ENCODE results near the gene INTS1. TPM values are rescaled to one million over a fixed set of nuclear protein-coding genes. Genes with fewer than 3 reads are reported as not detected.
A peak's percentile ranks its signal among the peaks of the same experiment; 100 is the strongest.

Gene INTS1
- total and polyA plus RNA-seq, 3 experiments from 2014 or later: 26.1 to 111 (median 96.6) TPM

DNA sequence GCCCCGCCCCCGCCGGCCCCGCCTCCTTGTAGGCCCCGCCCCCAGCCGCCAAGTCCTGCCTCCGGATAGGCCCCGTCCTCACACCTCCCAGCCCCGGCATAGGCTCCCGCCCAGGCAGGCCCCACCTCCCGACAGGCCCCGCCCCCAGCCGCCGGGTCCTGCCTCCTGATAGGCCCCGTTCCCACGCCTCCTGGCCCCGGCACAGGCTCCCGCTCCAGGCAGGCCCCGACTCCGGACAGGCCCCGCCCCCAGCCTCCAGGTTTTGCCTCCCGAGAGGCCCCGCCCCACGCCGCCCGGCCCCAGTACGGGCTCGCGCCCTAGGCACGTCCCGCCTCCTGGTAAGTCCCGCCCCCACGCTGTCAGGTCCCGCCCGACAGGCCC lies 44.7 kb downstream of the INTS1 start:
- Histone ChIP-seq H3K36me3 (ENCODE audit: insufficient read depth, low read length) (no peaks in the 10 kb centered on the region), H3K4me3 (ENCODE audit: low read length) (peak overlapping the region; percentile 81), H3K9me3 (ENCODE audit: low read length) (no peaks in the 10 kb centered on the region), H3K27ac (ENCODE audit: low read depth, low read length) (no peak overlapping the region), H3K4me1 (ENCODE audit: insufficient read depth, low read length) (peaks cover 14% of the 10 kb centered on the region), H3K27me3 (ENCODE audit: insufficient read depth, low read length, poor library complexity, severe bottlenecking) (no peaks in the 10 kb centered on the region)
- DNase-seq: peak; percentile 97 to 98 (median 97)
- Mint-ChIP-seq H3K36me3 (no peaks in the 10 kb centered on the region), H3K9me3 (no peaks in the 10 kb centered on the region), H3K4me1 (peaks cover 7 to 33% (median 10%) of the 10 kb centered on the region in 3 donors), H3K4me3 (peak overlapping the region; percentile 53 to 88 (median 68)), H3K27ac (no peak overlapping the region), H3K27me3 (no peaks in the 10 kb centered on the region)
- ChIA-PET POLR2A (no interaction called here), CTCF (no interaction called here)

DNA sequence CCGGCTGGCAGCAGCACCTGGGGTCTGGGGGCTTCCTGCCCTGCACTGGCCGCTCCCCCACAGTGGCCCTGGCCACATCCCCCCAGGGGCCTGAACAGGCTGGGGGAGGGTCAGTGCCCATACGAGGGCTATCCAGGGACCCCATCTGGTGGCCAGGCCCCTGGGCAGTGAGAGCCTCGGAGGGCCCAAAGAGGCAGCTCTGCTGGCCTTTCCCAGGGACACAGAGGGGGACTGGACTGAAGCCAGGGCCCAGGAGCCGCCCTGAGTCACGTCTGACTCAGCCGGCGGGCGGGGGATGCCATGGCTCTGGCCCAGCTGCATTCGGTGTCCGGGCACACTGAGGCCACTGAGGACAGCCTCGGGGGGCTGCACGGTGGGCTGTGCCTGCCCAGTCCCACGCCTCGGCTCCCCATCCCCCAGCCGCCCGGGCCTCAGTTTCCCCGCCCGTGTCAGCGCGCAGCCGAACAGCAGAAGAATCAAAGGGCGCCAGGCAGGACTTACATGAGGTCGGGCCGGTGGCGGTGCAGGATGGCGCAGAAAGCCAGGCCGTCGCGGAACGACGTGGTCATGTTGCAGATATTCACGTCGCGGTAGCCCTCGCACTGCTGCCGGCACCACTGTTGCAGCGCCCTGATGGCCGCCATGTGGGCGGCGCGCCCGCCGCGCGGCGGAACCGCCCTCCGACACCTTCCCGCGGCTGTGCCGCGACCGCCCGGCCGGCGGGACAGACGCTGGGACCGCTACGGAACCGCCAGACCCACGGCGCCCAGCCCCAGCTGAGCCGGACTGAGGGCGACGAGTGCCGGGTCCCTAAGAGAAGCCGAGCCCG lies 45.3 kb downstream of the INTS1 start, which contains the start of gene MICALL2:
Gene MICALL2, minus strand, starts transcription at position 788 of the 829 bp plus-strand sequence. Its CDS starts 144 bp downstream, at position 644.
- H3K27ac Mint-ChIP-seq: peak within 1 kb of the TSS in 3 of 8 donors; percentile 50 to 82 (median 61)
- peak in 2 of 5 donors; percentile 12 to 17 for DNase-seq
- H3K4me3 ChIP-seq (ENCODE audit: low read length): peak within 1 kb of the TSS; percentile 81
- no peaks in the 10 kb centered on the region for H3K27me3 ChIP-seq (ENCODE audit: insufficient read depth, low read length, poor library complexity, severe bottlenecking)
- peak within 1 kb of the TSS; percentile 87 for H3K27ac ChIP-seq (ENCODE audit: low read depth, low read length)
- H3K9me3 ChIP-seq (ENCODE audit: low read length): no peaks in the 10 kb centered on the region
- H3K36me3 Mint-ChIP-seq: no peaks in the 10 kb centered on the region
- no peaks in the 10 kb centered on the region for H3K27me3 Mint-ChIP-seq
- no peaks in the 10 kb centered on the region for H3K9me3 Mint-ChIP-seq
- CTCF ChIA-PET: interaction anchor here (1.3 kb wide), 1 partner anchor 15 kb away, joined by 7 read pairs; no protein-coding TSS in a partner anchor
- H3K4me1 Mint-ChIP-seq: peaks cover 7 to 33% (median 10%) of the 10 kb centered on the region in 3 donors
- H3K36me3 ChIP-seq (ENCODE audit: insufficient read depth, low read length): no peaks in the 10 kb centered on the region
- H3K4me1 ChIP-seq (ENCODE audit: insufficient read depth, low read length): peaks cover 14% of the 10 kb centered on the region
- POLR2A ChIA-PET: no interaction called here
- H3K4me3 Mint-ChIP-seq: peak within 1 kb of the TSS; percentile 65 to 88 (median 71)

DNA sequence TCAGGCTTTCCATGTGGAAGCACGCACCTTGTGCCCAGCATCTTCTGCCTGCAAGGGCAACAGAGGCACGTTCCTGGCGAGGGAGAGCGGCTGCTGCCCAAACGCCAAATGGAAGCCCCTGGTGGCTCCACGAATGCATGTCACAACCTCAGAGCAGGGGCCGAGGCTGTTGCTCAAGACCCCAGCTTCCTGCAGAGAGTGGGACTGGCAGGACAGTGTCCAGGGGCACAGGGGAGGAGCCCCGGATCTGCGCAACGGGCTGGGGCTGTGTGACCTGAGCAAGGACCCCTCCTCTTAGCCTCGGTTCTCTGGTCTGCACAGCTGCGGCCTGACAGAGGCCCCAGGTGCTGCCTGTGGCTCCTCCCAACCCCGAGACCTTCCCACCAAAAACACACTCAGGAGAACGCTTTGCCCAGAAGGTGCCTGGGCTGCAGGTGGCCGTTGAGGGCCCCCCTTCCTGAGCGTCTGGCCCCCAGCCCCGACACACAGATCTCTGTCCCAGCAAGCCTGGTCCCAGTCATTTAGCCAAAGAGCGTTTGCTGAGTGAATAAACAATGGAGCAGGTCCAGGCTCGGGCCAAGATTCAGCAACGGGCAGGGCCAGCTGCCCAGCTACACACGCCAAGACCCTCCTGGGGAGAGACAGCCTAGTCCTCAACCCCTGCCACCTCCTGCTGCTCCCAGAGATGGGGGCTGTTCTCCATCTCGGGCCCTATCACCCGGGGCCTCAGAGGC lies 46.1 kb downstream of the INTS1 start:
- Mint-ChIP-seq H3K36me3 (peaks cover 0 to under 1% (median 0%) of the 10 kb centered on the region in 3 donors), H3K27ac (peak overlapping the region in 1 of 8 donors; percentile 50), H3K27me3 (no peaks in the 10 kb centered on the region), H3K4me1 (peaks cover 7 to 33% (median 10%) of the 10 kb centered on the region in 3 donors), H3K4me3 (peak overlapping the region; percentile 32 to 69 (median 56)), H3K9me3 (no peaks in the 10 kb centered on the region)
- no peaks in the 10 kb centered on the region for H3K27me3 ChIP-seq (ENCODE audit: insufficient read depth, low read length, poor library complexity, severe bottlenecking)
- peak overlapping the region; percentile 67 for H3K27ac ChIP-seq (ENCODE audit: low read depth, low read length)
- CTCF ChIA-PET: interaction anchor here (1.3 kb wide), 1 partner anchor 16 kb away, joined by 7 read pairs; no protein-coding TSS in a partner anchor
- POLR2A ChIA-PET: no interaction called here
- DNase-seq: no peak
- peak overlapping the region; percentile 81 for H3K4me3 ChIP-seq (ENCODE audit: low read length)
- peaks cover 14% of the 10 kb centered on the region for H3K4me1 ChIP-seq (ENCODE audit: insufficient read depth, low read length)
- no peaks in the 10 kb centered on the region for H3K9me3 ChIP-seq (ENCODE audit: low read length)
- no peaks in the 10 kb centered on the region for H3K36me3 ChIP-seq (ENCODE audit: insufficient read depth, low read length)

DNA sequence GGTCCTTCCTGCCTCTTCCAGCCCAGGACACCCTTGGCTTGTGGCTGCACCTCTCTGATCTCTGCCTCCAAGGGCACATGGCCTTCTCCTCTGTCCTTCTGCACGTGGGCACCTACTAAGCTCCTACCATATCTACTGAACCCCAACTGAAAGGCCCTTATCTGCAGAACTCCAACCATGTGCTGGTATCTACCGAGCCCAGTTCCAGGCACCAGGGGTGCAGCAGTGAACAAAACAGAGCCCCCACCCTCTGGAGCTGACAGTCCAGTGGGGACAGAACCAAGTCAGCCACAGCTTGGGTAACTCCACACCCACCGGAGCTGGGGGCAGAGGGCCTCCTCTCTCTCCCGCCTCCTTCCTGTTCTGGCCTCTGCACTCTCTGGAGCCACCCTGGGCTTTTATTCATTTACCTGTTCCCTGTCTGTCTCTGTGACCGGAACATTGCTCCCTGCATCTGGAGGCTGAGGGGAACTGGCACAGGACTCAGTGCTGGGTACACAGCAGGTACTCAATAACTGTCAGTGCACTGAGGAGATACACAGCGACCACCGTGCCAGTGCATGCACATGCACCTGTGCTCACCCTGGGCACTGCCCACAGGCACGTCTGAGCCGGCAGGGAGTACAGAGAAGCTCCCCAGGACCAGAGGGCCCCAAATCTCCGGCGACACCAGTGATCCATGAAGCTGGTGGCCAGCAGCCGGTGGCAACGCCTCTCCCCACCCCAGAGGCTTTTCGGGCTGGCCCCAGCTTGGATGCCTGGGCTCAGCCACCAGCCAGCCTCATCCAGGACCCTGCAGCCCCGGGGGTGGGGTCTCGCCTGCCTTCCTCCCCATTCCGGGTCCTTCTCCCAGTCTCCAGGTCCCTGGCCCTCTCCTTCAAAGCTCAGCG lies 46.9 kb downstream of the INTS1 start:
- H3K36me3 ChIP-seq (ENCODE audit: insufficient read depth, low read length): no peaks in the 10 kb centered on the region
- H3K4me3 ChIP-seq (ENCODE audit: low read length): peak overlapping the region; percentile 28
- ChIA-PET CTCF (interaction anchor here (1.3 to 2.0 kb wide), 3 partner anchors 17 to 25 kb away, joined by 4 to 14 read pairs (median 7); no protein-coding TSS in a partner anchor), POLR2A (no interaction called here)
- peak overlapping the region; percentile 67 for H3K27ac ChIP-seq (ENCODE audit: low read depth, low read length)
- peaks cover 7 to 33% (median 10%) of the 10 kb centered on the region in 3 donors for H3K4me1 Mint-ChIP-seq
- peak overlapping the region in 2 of 8 donors; percentile 33 to 43 for H3K27ac Mint-ChIP-seq
- no peaks in the 10 kb centered on the region for H3K9me3 Mint-ChIP-seq
- peaks cover 0 to 1% (median 0%) of the 10 kb centered on the region in 3 donors for H3K36me3 Mint-ChIP-seq
- DNase-seq: no peak
- H3K27me3 Mint-ChIP-seq: no peaks in the 10 kb centered on the region
- peaks cover 14% of the 10 kb centered on the region for H3K4me1 ChIP-seq (ENCODE audit: insufficient read depth, low read length)
- no peaks in the 10 kb centered on the region for H3K27me3 ChIP-seq (ENCODE audit: insufficient read depth, low read length, poor library complexity, severe bottlenecking)
- H3K9me3 ChIP-seq (ENCODE audit: low read length): no peaks in the 10 kb centered on the region
- peak overlapping the region in 3 of 7 donors; percentile 18 to 45 (median 28) for H3K4me3 Mint-ChIP-seq

DNA sequence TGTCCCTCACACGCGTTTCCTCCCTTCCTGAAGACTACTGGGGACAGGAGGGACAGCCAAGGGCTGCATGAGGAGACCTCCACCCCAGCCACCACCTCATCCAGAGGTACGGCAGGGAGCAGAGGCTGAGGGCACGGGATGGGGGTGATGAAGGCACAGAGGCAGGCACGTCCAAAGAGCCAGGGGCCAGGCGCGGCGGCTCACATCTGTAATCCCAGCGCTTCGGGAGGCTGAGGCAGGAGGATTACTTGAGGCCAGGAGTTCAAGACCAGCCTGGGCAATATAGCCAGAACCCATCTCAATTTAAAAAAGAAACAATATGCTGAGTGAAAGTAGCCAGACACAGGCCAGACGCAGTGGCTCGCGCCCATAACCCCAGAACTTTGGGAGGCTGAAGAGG lies 48.2 kb downstream of the INTS1 start:
- CTCF ChIA-PET: interaction anchor here (1.4 to 2.0 kb wide), 2 partner anchors 18 to 23 kb away, joined by 4 to 14 read pairs; no protein-coding TSS in a partner anchor
- Mint-ChIP-seq H3K9me3 (no peaks in the 10 kb centered on the region), H3K4me1 (peaks cover 0 to 21% (median 5%) of the 10 kb centered on the region in 3 donors), H3K4me3 (peak overlapping the region in 1 of 7 donors; percentile 54), H3K36me3 (peaks cover 0 to 1% (median 0%) of the 10 kb centered on the region in 3 donors), H3K27ac (no peak overlapping the region), H3K27me3 (no peaks in the 10 kb centered on the region)
- Histone ChIP-seq H3K27ac (ENCODE audit: low read depth, low read length) (no peak overlapping the region), H3K9me3 (ENCODE audit: low read length) (no peaks in the 10 kb centered on the region), H3K4me1 (ENCODE audit: insufficient read depth, low read length) (peaks cover 14% of the 10 kb centered on the region), H3K27me3 (ENCODE audit: insufficient read depth, low read length, poor library complexity, severe bottlenecking) (no peaks in the 10 kb centered on the region), H3K4me3 (ENCODE audit: low read length) (no peak overlapping the region), H3K36me3 (ENCODE audit: insufficient read depth, low read length) (no peaks in the 10 kb centered on the region)
- POLR2A ChIA-PET: no interaction called here
- no peak for DNase-seq

DNA sequence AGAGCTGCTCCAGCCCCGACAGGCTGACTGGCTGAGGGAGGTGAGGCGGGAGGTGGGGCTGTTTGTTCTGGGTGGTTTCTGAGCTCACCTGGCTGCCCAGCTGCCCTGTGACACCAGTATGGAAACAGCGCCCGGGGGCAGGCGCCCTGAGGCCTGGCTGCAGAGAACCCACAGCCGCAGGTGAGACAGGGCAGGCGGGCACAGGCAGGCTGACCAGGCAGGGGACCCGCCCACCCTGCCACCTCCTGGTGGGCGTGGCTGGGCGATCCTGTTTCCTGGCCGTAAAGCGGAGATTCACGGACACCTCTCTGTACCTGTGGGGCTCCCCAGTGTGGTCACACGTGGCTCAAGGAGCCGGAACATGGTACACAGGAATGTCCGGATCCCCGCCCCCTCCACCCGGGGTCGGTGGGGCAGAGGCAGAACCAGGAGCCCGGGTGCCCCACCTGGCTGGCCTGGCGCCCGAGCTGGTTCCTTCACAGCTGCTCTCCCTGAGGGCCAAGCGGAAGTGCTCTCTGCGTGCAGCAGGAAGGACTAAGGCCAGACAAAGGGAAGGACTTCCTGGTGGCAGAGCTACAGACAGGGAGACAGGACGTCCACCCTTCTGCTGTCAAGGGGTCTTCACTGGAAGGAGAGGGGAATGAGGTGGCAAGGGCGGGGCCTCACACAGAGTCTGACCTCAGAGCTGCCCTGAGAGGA lies 48.8 kb downstream of the INTS1 start:
- H3K36me3 Mint-ChIP-seq: peaks cover 0 to 1% (median 0%) of the 10 kb centered on the region in 3 donors
- H3K4me1 ChIP-seq (ENCODE audit: insufficient read depth, low read length): peaks cover 14% of the 10 kb centered on the region
- ChIA-PET POLR2A (no interaction called here), CTCF (interaction anchor here (1.4 to 2.0 kb wide), 2 partner anchors 19 to 23 kb away, joined by 4 to 14 read pairs; no protein-coding TSS in a partner anchor)
- H3K27ac Mint-ChIP-seq: no peak overlapping the region
- H3K9me3 Mint-ChIP-seq: no peaks in the 10 kb centered on the region
- no peaks in the 10 kb centered on the region for H3K27me3 Mint-ChIP-seq
- H3K4me3 Mint-ChIP-seq: peak overlapping the region in 1 of 7 donors; percentile 54
- H3K4me1 Mint-ChIP-seq: peaks cover 0 to 17% (median 5%) of the 10 kb centered on the region in 3 donors
- H3K36me3 ChIP-seq (ENCODE audit: insufficient read depth, low read length): no peaks in the 10 kb centered on the region
- H3K4me3 ChIP-seq (ENCODE audit: low read length): no peak overlapping the region
- no peaks in the 10 kb centered on the region for H3K27me3 ChIP-seq (ENCODE audit: insufficient read depth, low read length, poor library complexity, severe bottlenecking)
- DNase-seq: no peak
- H3K9me3 ChIP-seq (ENCODE audit: low read length): no peaks in the 10 kb centered on the region
- H3K27ac ChIP-seq (ENCODE audit: low read depth, low read length): no peak overlapping the region

DNA sequence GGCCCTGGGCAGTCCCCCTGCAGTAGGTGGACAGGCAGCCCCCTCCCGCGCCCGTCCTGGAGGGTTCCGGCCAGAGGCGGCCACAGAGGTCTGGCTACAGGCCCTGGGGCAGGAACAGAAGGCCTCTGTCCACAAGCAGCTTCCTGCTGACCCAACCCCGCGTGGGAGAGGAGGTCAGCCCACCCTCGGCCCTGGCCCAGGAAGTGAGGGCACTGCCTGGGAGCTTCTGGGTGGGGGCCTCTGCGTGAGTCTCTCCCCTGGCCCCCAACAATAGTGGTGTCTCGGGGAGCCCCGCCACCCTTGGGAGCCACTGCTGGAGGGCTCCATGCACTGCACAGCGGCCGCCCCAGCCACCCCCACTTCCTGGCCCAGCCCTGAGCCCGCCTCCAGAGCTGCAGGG lies 49.6 kb downstream of the INTS1 start:
- Mint-ChIP-seq H3K4me3 (no peak overlapping the region), H3K9me3 (no peaks in the 10 kb centered on the region), H3K27me3 (no peaks in the 10 kb centered on the region), H3K27ac (peak overlapping the region in 1 of 8 donors; percentile 50), H3K4me1 (peaks cover 0 to 12% (median 5%) of the 10 kb centered on the region in 3 donors), H3K36me3 (peaks cover 0 to 1% (median 0%) of the 10 kb centered on the region in 3 donors)
- Histone ChIP-seq H3K4me1 (ENCODE audit: insufficient read depth, low read length) (peaks cover 14% of the 10 kb centered on the region), H3K27ac (ENCODE audit: low read depth, low read length) (no peak overlapping the region), H3K36me3 (ENCODE audit: insufficient read depth, low read length) (no peaks in the 10 kb centered on the region), H3K27me3 (ENCODE audit: insufficient read depth, low read length, poor library complexity, severe bottlenecking) (no peaks in the 10 kb centered on the region), H3K4me3 (ENCODE audit: low read length) (no peak overlapping the region), H3K9me3 (ENCODE audit: low read length) (no peaks in the 10 kb centered on the region)
- POLR2A ChIA-PET: no interaction called here
- CTCF ChIA-PET: no interaction called here
- no peak for DNase-seq
